Stimulated activated CD8-positive, alpha-beta memory T cell treated with anti-CD3 and anti-CD28 coated beads, Interleukin-4, amount 100 ng/mL, for 4 hours (primary cell): Measurements from ENCODE around the gene CDH4.

Experiments
- DNase-seq, 2 donors: peaks; one replicate each; pipeline ENCODE4 v3.0.0-alpha.2; 2020; ENCODE audit warnings: low read depth in 2 of 2, low spot score in 1 of 2

CDH4 gene

GRCh38 chr20:61548069-61548468, 296.0 kb downstream of the CDH4 start:
- DNase-seq: no peak

DNA sequence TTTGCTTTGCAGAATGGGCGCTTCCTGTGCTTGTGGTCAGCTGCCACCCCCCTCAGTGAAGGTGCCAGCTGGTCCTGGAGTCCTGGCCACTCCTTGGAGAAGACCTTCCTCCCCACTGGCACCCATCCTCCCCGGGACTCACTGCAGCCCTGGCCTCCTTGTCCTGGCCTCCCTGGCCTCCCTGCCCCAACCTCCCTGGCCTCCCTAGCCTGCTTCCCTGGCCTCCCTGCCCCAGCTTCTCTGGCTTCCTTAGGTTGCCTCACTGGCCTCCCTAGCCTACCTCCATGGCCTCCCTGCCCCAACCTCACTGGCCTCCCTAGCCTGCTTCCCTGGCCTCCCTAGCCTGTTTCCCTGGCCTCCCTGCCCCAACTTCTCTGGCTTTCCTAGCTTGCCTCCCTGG, 297.8 kb downstream of the CDH4 start:
- DNase-seq: no peak

GRCh38 chr20:61551401-61551800, 299.3 kb downstream of the CDH4 start:
- no peak for DNase-seq

GRCh38 chr20:61554617-61555016, 302.6 kb downstream of the CDH4 start:
- DNase-seq: no peak

DNA sequence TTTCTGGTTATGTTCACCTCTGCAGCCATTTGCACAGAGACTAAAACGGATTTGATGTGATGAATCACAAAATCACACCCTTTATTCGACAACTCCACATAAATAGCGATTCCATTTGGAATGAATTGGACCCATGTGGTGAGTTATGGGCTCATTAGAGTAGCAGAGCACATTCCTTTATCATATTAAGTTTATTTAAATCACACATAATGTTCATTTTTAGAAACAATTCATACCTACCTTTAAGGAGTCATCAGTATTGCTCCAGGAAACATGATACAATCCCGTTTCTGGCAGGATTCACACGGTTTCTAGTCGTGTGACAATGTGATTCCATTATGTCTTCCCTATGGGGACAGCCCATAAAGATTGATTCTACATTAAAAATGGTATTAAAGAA, 303.5 kb downstream of the CDH4 start:
- no peak for DNase-seq

- DNase-seq: no peak
Measured at GRCh38 chr20:61556111-61556510, 304.1 kb downstream of the CDH4 start.

GRCh38 chr20:61556673-61557072, 304.6 kb downstream of the CDH4 start:
- no peak for DNase-seq

DNA sequence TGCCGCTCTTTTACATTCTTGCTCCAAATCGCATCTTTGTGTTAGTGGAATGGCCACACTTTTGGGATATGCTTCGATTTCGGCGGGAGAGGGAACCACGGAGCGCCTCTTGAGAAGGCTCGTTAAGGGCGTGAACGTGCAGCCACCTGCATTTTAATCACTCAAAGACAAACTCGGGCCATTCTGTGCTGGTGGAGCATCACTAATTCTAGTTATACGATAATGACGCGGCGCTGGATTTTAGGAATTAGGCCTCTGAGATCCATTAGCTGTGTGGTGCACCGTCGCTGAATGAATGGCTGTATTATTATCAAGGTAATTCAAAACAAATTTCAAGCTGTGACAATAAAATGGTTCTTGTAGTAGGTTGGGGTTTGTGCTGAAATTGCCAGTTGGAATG, 305.6 kb downstream of the CDH4 start:
- DNase-seq: no peak

DNA sequence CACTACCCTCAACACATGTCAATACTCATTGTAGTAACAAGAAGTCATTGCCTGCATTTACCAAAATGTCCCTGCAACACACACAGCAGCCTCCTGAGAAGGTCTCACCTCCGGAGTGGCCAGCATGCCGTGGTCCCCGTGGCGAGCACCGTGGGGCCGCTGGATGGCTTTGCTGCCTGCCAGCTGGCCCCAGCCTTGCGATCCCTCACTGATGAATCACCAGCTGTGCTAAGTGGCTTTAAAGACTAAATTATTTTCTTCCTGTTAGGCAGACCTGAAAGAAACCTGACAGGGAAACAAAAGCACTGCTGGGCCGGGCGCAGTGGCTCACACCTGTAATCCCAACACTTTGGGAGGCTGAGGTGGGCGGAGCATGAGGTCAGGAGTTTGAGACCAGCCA, 306.7 kb downstream of the CDH4 start:
- DNase-seq: no peak

GRCh38 chr20:61559706-61560315, 307.8 kb downstream of the CDH4 start:
- no peak for DNase-seq

DNA sequence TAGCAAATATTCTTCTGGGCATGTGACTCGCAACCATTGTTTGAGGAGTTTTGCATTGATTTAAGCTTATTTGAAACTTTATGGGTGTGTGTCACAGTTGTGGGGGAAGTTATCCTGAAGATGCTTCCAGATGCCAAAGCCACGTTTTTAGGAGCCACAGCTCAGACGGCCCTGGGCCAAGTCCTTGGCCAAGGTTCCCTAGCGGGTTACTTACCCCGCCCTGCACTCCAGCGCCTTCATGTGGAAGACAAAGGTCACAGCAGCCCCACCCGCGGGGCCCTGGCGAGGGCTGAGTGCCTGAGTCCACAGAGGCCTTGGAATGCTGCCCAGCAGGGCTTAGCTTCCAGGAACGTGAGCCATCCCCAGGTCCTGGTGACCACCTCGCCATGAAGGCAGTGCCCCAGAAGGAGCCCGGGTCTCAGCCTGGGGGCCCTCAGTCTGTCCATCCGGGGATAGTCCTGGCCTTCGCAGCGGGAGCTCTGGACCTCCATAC, 308.3 kb downstream of the CDH4 start:
- DNase-seq: no peak

DNA sequence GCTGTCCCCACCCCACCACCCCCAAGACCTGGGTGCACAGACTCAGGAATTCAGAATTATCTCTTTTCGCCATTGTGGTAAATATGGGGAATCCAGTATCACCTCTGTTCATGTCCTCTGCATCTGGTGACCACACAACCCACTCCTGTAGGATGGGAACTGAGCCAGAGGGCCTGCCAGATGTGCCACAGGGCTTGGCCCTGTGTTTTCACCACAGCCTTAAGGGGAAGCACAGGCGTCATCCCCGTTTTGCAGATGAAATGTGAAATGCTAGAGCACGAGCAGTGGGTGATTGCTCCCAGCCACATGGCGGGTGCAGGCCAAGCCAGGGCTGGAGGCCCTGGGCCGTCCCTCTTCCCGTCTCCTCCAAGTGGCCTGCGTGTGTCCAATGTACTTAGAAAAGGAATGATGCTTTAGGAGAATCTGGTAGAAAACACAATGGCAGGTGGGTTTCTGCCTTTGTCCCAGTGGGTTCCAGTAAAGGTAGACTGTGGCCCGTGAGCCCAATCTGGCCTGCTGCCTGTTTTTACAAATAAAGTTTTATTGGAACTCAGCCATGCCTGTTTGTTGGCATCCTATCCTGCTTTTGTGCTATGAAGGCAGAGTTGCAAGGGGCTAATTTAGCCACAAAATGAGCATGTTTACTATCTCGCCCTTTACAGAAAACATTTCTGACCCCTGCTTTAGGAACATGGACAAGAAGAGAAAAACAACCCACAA, 309.2 kb downstream of the CDH4 start:
- no peak for DNase-seq

GRCh38 chr20:61562491-61562890, 310.4 kb downstream of the CDH4 start:
- no peak for DNase-seq

GRCh38 chr20:61562897-61563504, 310.9 kb downstream of the CDH4 start:
- DNase-seq: no peak

GRCh38 chr20:61564628-61565027, 312.6 kb downstream of the CDH4 start:
- no peak for DNase-seq

- DNase-seq: no peak
Measured at GRCh38 chr20:61565791-61566190, 313.7 kb downstream of the CDH4 start.

DNA sequence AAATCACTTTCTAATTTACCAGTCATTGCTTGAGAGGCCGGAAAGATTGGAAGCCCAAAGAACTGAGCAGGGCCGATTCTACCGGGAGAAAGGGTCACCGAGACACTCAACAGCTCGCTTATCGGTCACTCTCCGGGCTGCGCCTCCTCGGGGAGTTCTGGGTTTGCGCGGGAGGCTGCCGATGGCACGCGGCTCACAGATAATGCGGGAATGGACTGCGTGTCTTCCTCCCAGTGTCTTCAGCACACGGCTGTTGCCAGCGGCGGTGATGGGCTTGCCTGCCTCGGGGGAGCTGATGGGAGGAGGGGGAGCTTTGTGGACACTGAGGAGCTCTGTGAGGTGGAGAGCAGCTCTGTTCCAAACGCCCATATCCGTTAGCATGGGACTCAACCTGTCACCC, 314.6 kb downstream of the CDH4 start:
- no peak for DNase-seq

DNA sequence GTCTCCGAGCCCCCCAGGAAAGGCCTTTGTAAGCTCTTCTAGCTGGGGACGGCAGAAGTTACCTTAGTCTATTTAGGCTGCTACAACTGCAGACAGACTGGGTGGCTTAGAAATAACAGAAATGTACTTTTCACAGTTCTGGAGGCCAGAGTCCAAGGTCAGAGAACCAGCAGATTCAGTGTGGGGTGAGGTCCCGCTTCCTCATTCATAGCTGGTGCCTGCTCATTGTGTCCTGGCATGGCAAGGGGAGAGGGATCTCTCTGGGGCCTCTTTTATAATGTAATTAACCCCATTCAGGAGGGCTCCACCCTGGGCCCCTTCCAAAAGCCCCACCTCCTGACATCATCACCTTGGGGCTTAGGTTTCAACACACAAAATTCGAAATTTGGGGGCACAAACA, 315.1 kb downstream of the CDH4 start:
- DNase-seq: no peak

- DNase-seq: no peak
Measured at GRCh38 chr20:61569825-61570224, 317.8 kb downstream of the CDH4 start.

DNA sequence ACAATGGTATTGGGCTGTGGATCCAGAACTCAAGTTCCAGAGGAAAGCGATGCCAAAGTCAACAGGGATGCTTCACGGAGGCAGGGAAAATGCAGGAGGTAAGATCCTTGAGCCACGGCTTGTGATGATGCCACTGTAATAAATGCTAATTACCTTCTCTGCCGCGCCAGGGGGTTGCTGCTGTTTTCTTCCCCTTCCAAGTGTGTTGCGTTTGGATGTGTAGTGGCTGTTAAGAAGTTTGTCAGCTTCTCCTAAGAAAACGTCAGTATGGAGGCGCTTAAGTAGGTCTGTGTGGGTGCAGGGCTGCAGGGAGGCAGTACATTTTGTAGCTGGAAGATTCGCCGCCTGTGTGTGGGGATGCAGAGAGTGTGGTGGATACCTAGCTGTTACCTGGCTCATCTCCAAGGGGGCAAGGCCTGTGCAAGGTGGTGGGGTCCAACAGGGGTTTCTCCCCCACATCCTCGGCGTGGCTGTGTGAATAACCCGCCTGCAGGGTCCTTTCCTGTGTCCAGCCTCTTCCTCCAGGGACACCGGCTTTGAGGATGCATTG, 318.7 kb downstream of the CDH4 start:
- DNase-seq: no peak

GRCh38 chr20:61571221-61571620, 319.2 kb downstream of the CDH4 start:
- no peak for DNase-seq
